Parathyroid adenoma (tissue), 2 donors: Measurements from ENCODE around the gene THAP4.

ENCODE experiments used
- H2AFZ ChIP-seq: fragments of 300-600 bp; sonication (generic); one replicate; pipeline ENCODE4 v1.7.0; 2017; ENCODE audit warnings: antibody characterized with exemption, mild to moderate bottlenecking
- H3K27ac ChIP-seq: fragments of 300-600 bp; sonication (generic); one replicate; pipeline ENCODE4 v1.7.0; 2017
- H3K27me3 ChIP-seq: fragments of 300-600 bp; sonication (generic); one replicate; pipeline ENCODE4 v1.7.0; 2017; ENCODE audit warnings: low read length; ENCODE audit not compliant: control insufficient read depth, insufficient read depth
- H3K36me3 ChIP-seq: fragments of 300-600 bp; sonication (generic); one replicate; pipeline ENCODE4 v1.7.0; 2017; ENCODE audit warnings: low read length; ENCODE audit not compliant: control insufficient read depth, insufficient read depth
- H3K4me1 ChIP-seq: fragments of 300-600 bp; sonication (generic); one replicate; pipeline ENCODE4 v1.7.0; 2017; ENCODE audit warnings: control low read depth
- H3K4me2 ChIP-seq: fragments of 300-600 bp; sonication (generic); one replicate; pipeline ENCODE4 v1.7.0; 2017; ENCODE audit warnings: low read length
- H3K4me3 ChIP-seq: fragments of 300-600 bp; sonication (generic); one replicate; pipeline ENCODE4 v1.7.0; 2017; ENCODE audit warnings: low read depth, low read length
- H3K79me2 ChIP-seq: fragments of 300-600 bp; sonication (generic); one replicate; pipeline ENCODE4 v1.7.0; 2017; ENCODE audit warnings: control low read depth
- H3K9ac ChIP-seq: fragments of 300-600 bp; sonication (generic); one replicate; pipeline ENCODE4 v1.7.0; 2017; ENCODE audit warnings: mild to moderate bottlenecking
- H3K9me3 ChIP-seq: fragments of 300-600 bp; sonication (generic); one replicate; pipeline ENCODE4 v1.7.0; 2017; ENCODE audit warnings: low read length; ENCODE audit not compliant: control insufficient read depth
- CTCF ChIP-seq: fragments of 300-600 bp; sonication (generic); IDR thresholded peaks from one replicate; pipeline ENCODE4 v1.7.0; 2017; ENCODE audit warnings: antibody characterized with exemption, mild to moderate bottlenecking
- donor health status: primary hyperparathyroidism.

THAP4 gene

GRCh38 chr2:241640165-241640795 is 3.3 kb upstream of the THAP4 start:
- no peak overlapping the region for H3K27ac ChIP-seq
- H3K79me2 ChIP-seq, result peaks cover 68% of the 10 kb centered on the region
- H3K4me3 ChIP-seq, result no peak overlapping the region
- H3K4me2 ChIP-seq, result no peak overlapping the region
- no peaks in the 10 kb centered on the region for H3K27me3 ChIP-seq
- H2AFZ ChIP-seq, result no peak overlapping the region
- no peaks in the 10 kb centered on the region for H3K9me3 ChIP-seq
- H3K36me3 ChIP-seq, result no peaks in the 10 kb centered on the region
- no peak overlapping the region for H3K9ac ChIP-seq
- TF ChIP-seq CTCF, result no peak
- H3K4me1 ChIP-seq, result peaks cover 17% of the 10 kb centered on the region

- no peaks in the 10 kb centered on the region for H3K9me3 ChIP-seq
- H3K4me3 ChIP-seq, result no peak overlapping the region
- H3K4me1 ChIP-seq, result peaks cover 17% of the 10 kb centered on the region
- no peaks in the 10 kb centered on the region for H3K36me3 ChIP-seq
- H2AFZ ChIP-seq, result no peak overlapping the region
- no peak overlapping the region for H3K9ac ChIP-seq
- H3K27ac ChIP-seq, result no peak overlapping the region
- H3K27me3 ChIP-seq, result no peaks in the 10 kb centered on the region
- TF ChIP-seq CTCF, result no peak
- no peak overlapping the region for H3K4me2 ChIP-seq
- H3K79me2 ChIP-seq, result peaks cover 68% of the 10 kb centered on the region
Measured at GRCh38 chr2:241639385-241639784, 2.4 kb upstream of the THAP4 start.

GRCh38 chr2:241638940-241639339 is 2.0 kb upstream of the THAP4 start:
- H3K79me2 ChIP-seq, result peaks cover 68% of the 10 kb centered on the region
- peaks cover 17% of the 10 kb centered on the region for H3K4me1 ChIP-seq
- no peaks in the 10 kb centered on the region for H3K9me3 ChIP-seq
- H3K27ac ChIP-seq, result no peak overlapping the region
- TF ChIP-seq CTCF, result no peak
- H3K9ac ChIP-seq, result no peak overlapping the region
- H2AFZ ChIP-seq, result no peak overlapping the region
- H3K4me2 ChIP-seq, result peak overlapping the region; percentile 68
- H3K36me3 ChIP-seq, result no peaks in the 10 kb centered on the region
- H3K4me3 ChIP-seq, result no peak overlapping the region
- H3K27me3 ChIP-seq, result no peaks in the 10 kb centered on the region

- peak overlapping the region; percentile 86 for H3K4me3 ChIP-seq
- H3K36me3 ChIP-seq, result no peaks in the 10 kb centered on the region
- peaks cover 70% of the 10 kb centered on the region for H3K79me2 ChIP-seq
- peak overlapping the region; percentile 91 for H2AFZ ChIP-seq
- no peaks in the 10 kb centered on the region for H3K9me3 ChIP-seq
- peaks cover 17% of the 10 kb centered on the region for H3K4me1 ChIP-seq
- peak overlapping the region; percentile 68 for H3K4me2 ChIP-seq
- no peak for TF ChIP-seq CTCF
- H3K27me3 ChIP-seq, result no peaks in the 10 kb centered on the region
- no peak overlapping the region for H3K9ac ChIP-seq
- peak overlapping the region; percentile 100 for H3K27ac ChIP-seq
Measured at GRCh38 chr2:241637795-241638660, 1.1 kb upstream of the THAP4 start.
